HepG2 (cell line): ENCODE results near the gene CAMSAP2. TPM values are rescaled to one million over a fixed set of nuclear protein-coding genes. Genes with fewer than 3 reads are reported as not detected.
A peak's percentile ranks its signal among the peaks of the same experiment; 100 is the strongest.

ENCODE experiments used
- ATAC-seq: fragments of 200-7000 bp; cut with Tn5 transposase; 3 replicates; pipeline ENCODE4 v1.9.1; 2020; ENCODE audit warnings: mild to moderate bottlenecking, moderate library complexity
- BruUV-seq: library from RNA; stranded (reverse); fragments of 400-500 nt; replicated peaks from 2 replicates; lab custom pipeline; 2021; lab: Mats Ljungman, UMichigan
- CTCF ChIA-PET: fragments of 300-600 bp; formaldehyde crosslinking; extraction: SDS; loops from one replicate; lab custom pipeline; 2021; ENCODE audit warnings: low total read pairs, inconsistent platforms, low intra/inter-chr PET ratio; lab: Yijun Ruan, JAX
- POLR2A ChIA-PET: fragments of 350-600 bp; sonication (Branson Sonifier 250); formaldehyde crosslinking; loops from one replicate; lab custom pipeline; 2020; ENCODE audit warnings: antibody characterized with exemption, inconsistent platforms; lab: Yijun Ruan, JAX
- DNase-seq: peaks from one replicate; pipeline ENCODE4 v3.0.0-alpha.2; 2015; ENCODE audit warnings: low spot score
- FAIRE-seq: peaks from 3 replicates; lab custom pipeline; 2011; peaks lifted over from hg19 to GRCh38; lab: Jason Lieb, UNC
- H2AFZ ChIP-seq: one replicate; pipeline ENCODE4 v1.6.1; 2011; ENCODE audit warnings: low read length, inconsistent platforms
- H3K27ac ChIP-seq: fragments of 300-600 bp; 3 replicates; pipeline ENCODE4 v1.8.0; 2011; ENCODE audit warnings: mixed run types, mild to moderate bottlenecking, mixed read lengths, low read length, inconsistent platforms; ENCODE audit not compliant: insufficient read depth; ENCODE audit errors: extremely low read length
- H3K27me3 ChIP-seq, 2 experiments: fragments of 200-600 bp in 1 of 2; 2 replicates in 1 of 2; 3 replicates in 1 of 2; pipeline versions ENCODE4 v1.6.0 to v1.8.0; 2011; ENCODE audit warnings: low read length in 2 of 2, mild to moderate bottlenecking in 2 of 2, moderate library complexity in 2 of 2, inconsistent platforms in 1 of 2; ENCODE audit not compliant: insufficient read depth in 2 of 2, control insufficient read depth in 1 of 2
- H3K36me3 ChIP-seq, 2 experiments: fragments of 200-600 bp in 1 of 2; replicated peaks in 1 of 2; 2 replicates in 1 of 2; 3 replicates in 1 of 2; pipeline versions ENCODE4 v1.5.1 to v1.8.0; 2011; ENCODE audit warnings: low read length in 2 of 2, inconsistent platforms in 1 of 2; ENCODE audit not compliant: insufficient read depth in 2 of 2, control insufficient read depth in 1 of 2
- H3K4me1 ChIP-seq: 2 replicates; pipeline ENCODE4 v1.5.1; 2012; ENCODE audit warnings: low read length, inconsistent platforms; ENCODE audit not compliant: insufficient read depth
- H3K4me2 ChIP-seq: 2 replicates; pipeline ENCODE4 v1.6.0; 2011; ENCODE audit warnings: low read depth, low read length, inconsistent platforms
- H3K4me3 ChIP-seq, 3 experiments: fragments of 200-600 bp in 1 of 3; sonication (generic), shearing (Covaris generic) in 1 of 3; replicated peaks in 1 of 3; 2 replicates each; pipeline ENCODE4 v1.5.1; 2011 to 2016; ENCODE audit warnings: low read length in 3 of 3, inconsistent platforms in 2 of 3, low read depth in 2 of 3, mild to moderate bottlenecking in 2 of 3, control low read depth in 1 of 3, mixed read lengths in 1 of 3; ENCODE audit not compliant: insufficient read depth in 1 of 3
- H3K79me2 ChIP-seq: one replicate; pipeline ENCODE4 v1.6.1; 2011; ENCODE audit warnings: low read length, inconsistent platforms; ENCODE audit not compliant: insufficient read depth
- H3K9ac ChIP-seq: 2 replicates; pipeline ENCODE4 v1.6.0; 2011; ENCODE audit warnings: mild to moderate bottlenecking, low read depth, low read length, inconsistent platforms; ENCODE audit not compliant: insufficient read depth
- H3K9me3 ChIP-seq: 2 replicates; pipeline ENCODE4 v1.5.1; 2012; ENCODE audit warnings: mild to moderate bottlenecking, low read length
- H4K20me1 ChIP-seq: 2 replicates; pipeline ENCODE4 v1.6.0; 2011; ENCODE audit warnings: inconsistent platforms, mild to moderate bottlenecking, low read length, moderate library complexity; ENCODE audit not compliant: insufficient read depth
- MXD3 ChIP-seq: IDR thresholded peaks from 2 replicates; pipeline ENCODE4 v1.6.1; 2016; ENCODE audit warnings: mild to moderate bottlenecking, missing biosample characterization, missing genetic modification reagents
- POLR2A ChIP-seq, 2 experiments: IDR thresholded peaks; 2 replicates each; pipeline ENCODE4 v1.6.1; 2011; ENCODE audit warnings: low read depth in 2 of 2, low read length in 2 of 2, mild to moderate bottlenecking in 1 of 2, moderate library complexity in 1 of 2; ENCODE audit not compliant: insufficient read depth in 1 of 2
- SAP130 ChIP-seq: IDR thresholded peaks from 2 replicates; pipeline ENCODE4 v1.6.1; 2016; ENCODE audit warnings: low read depth
- ZNF30 ChIP-seq: sonication (generic); formaldehyde crosslinking; IDR thresholded peaks from 2 replicates; pipeline ENCODE4 v1.5.0; 2020; ENCODE audit warnings: mild to moderate bottlenecking, missing genetic modification reagents
- ZNF414 ChIP-seq: sonication (generic); formaldehyde crosslinking; IDR thresholded peaks from 2 replicates; pipeline ENCODE4 v1.5.0; 2020; ENCODE audit warnings: missing genetic modification reagents
- ZNF543 ChIP-seq: sonication (generic); formaldehyde crosslinking; IDR thresholded peaks from 2 replicates; pipeline ENCODE4 v1.4.0; 2020; ENCODE audit warnings: mild to moderate bottlenecking, missing genetic modification reagents
- ZNF776 ChIP-seq: sonication (generic); formaldehyde crosslinking; IDR thresholded peaks from 2 replicates; pipeline ENCODE4 v1.4.0; 2020; ENCODE audit warnings: mild to moderate bottlenecking, missing genetic modification reagents
- in situ Hi-C: cut with HindIII; loops from 2 replicates; pipeline ENCODE4 v1.10.0; 2017; ENCODE audit warnings: low pct_unique_long_range_greater_than_20kb; ENCODE audit not compliant: extremely low pct_ligation_motif_present
- intact Hi-C: fragments of 100-400 bp; cut with micrococcal nuclease; formaldehyde crosslinking; loops from one replicate; pipeline ENCODE4 v1.10.0; 2022; ENCODE audit not compliant: unreplicated experiment
- polyA plus RNA-seq, 8 experiments: library from polyadenylated mRNA; depleted of rRNA in 3 of 8; stranded (reverse) in 7 of 8; unstranded in 1 of 8; fragments of >200 nt; fragmentation: Illumina TruSeq in 4 of 8; extraction: Trizol in 4 of 8; gene quantifications; 2 replicates each; pipeline versions ENCODE4 v1.2.1 to v1.2.3, GENCODE V29; 2011 to 2016; ENCODE audit warnings: low read depth in 4 of 8, missing spikeins in 1 of 8, mixed read lengths in 1 of 8; ENCODE audit not compliant: insufficient read depth in 1 of 8
- total RNA-seq, 5 experiments: library from RNA; depleted of rRNA; stranded (reverse); fragments of >200 nt; fragmentation: Illumina TruSeq; extraction: Trizol; gene quantifications; 2 replicates each; pipeline ENCODE4 v1.2.3, GENCODE V29; 2016; ENCODE audit warnings: low read depth in 1 of 5
- TF ChIP-seq, protein P1 (sequence below): sonication (generic); formaldehyde crosslinking; IDR thresholded peaks from 2 replicates; pipeline ENCODE4 v1.9.0; 2021; ENCODE audit warnings: missing genetic modification reagents, borderline replicate concordance

CAMSAP2 gene
- total and polyA plus RNA-seq, 2 of the 13 experiments (the other 11 are each of a cell fraction or from before 2014, with no cell fraction given), result 3.4 to 8.2 TPM

DNA sequence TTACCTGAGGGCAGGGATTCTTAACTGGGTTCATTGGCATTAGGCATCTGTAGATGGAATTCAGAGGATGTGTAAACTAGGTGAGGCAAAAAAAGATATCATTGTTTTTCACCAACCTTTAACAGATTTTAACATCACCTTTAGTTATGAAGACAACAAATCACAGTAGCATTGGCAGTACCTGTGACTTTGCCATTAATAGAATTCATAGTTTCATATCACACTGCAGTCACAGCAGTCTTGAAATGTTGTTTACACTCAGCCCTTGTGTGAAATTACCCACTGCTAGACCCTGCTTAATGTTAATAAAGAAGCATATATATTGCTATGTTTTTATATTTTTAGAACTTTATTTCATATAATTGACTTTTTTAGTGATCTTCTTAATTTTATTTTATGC is 154.3 kb downstream of the CAMSAP2 start:
- Histone ChIP-seq H3K4me2 (peak overlapping the region; percentile 92), H3K9ac (no peak overlapping the region), H4K20me1 (no peaks in the 10 kb centered on the region), H3K36me3 (no peaks in the 10 kb centered on the region), H3K4me3 (peak overlapping the region in 2 of 3 experiments; percentile 68 to 70; a peak in 2 of 6 replicates), H3K4me1 (peaks cover 92% of the 10 kb centered on the region), H2AFZ (no peak overlapping the region), H3K9me3 (no peaks in the 10 kb centered on the region), H3K79me2 (peaks cover 19% of the 10 kb centered on the region), H3K27ac (peak overlapping the region; percentile 92), H3K27me3 (no peaks in the 10 kb centered on the region)
- no peak for TF ChIP-seq ZNF543
- TF ChIP-seq MXD3, result no peak
- no peak for TF ChIP-seq SAP130 (CRISPR knock-in tag)
- no peak for TF ChIP-seq ZNF414 (CRISPR knock-in tag)
- TF ChIP-seq ZNF30 (CRISPR knock-in tag), result no peak
- no peak for TF ChIP-seq ZNF776 (CRISPR knock-in tag)
- TF ChIP-seq POLR2A (IDR thresholded peaks at IDR 0.05; ENCODE audit: insufficient read depth in 1 of 2, low read depth in 2 of 2, low read length in 2 of 2), result no peak
- TF ChIP-seq, protein P1, sequence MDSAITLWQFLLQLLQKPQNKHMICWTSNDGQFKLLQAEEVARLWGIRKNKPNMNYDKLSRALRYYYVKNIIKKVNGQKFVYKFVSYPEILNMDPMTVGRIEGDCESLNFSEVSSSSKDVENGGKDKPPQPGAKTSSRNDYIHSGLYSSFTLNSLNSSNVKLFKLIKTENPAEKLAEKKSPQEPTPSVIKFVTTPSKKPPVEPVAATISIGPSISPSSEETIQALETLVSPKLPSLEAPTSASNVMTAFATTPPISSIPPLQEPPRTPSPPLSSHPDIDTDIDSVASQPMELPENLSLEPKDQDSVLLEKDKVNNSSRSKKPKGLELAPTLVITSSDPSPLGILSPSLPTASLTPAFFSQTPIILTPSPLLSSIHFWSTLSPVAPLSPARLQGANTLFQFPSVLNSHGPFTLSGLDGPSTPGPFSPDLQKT (CRISPR knock-in tag), result no peak
- POLR2A ChIA-PET, result interaction anchor here (0.9 to 3.7 kb wide), 5 partner anchors 12 to 223 kb away, joined by 3 to 34 read pairs (median 10); partner anchors contain the start of gene DDX59
- no peak for FAIRE-seq
- no TSS peak for BruUV-seq
- DNase-seq, result no peak
- in situ Hi-C loops (loop anchor here (5.0 kb wide), 2 partner anchors 79 to 149 kb away; no protein-coding TSS in a partner anchor), intact Hi-C loops (loop anchor here (5.0 to 10.0 kb wide), 2 partner anchors 129 to 222 kb away; partner anchors contain the start of genes CACNA1S and KIF21B)
- no peak for ATAC-seq
- CTCF ChIA-PET, result no interaction called here
